GM23338 (cell line): ENCODE measurements around the gene CDK18. TPM values are rescaled to one million over a fixed set of nuclear protein-coding genes. Genes with fewer than 3 reads are reported as not detected.

Experiments used
- ATAC-seq: fragments of 200-7000 bp; cut with Tn5 transposase; 3 replicates; pipeline ENCODE4 v1.9.1; 2020
- DNase-seq: peaks from one replicate; pipeline ENCODE4 v3.0.0-alpha.2; 2015; ENCODE audit warnings: low spot score
- H2AFZ ChIP-seq: fragments of 200-600 bp; sonication (generic); 2 replicates; pipeline ENCODE4 v1.8.0; 2016; ENCODE audit warnings: antibody characterized with exemption, mild to moderate bottlenecking, moderate library complexity
- H3F3A ChIP-seq: fragments of 200-600 bp; sonication (generic); replicated peaks from 2 replicates; pipeline ENCODE4 v1.8.0; 2017; ENCODE audit warnings: antibody characterized with exemption, mixed run types, low read depth
- H3K27ac ChIP-seq: fragments of 200-600 bp; sonication (generic); 2 replicates; pipeline ENCODE4 v1.6.1; 2016; ENCODE audit warnings: low read depth
- H3K27me3 ChIP-seq: fragments of 200-600 bp; sonication (generic); 2 replicates; pipeline ENCODE4 v1.8.0; 2016; ENCODE audit warnings: mild to moderate bottlenecking, mixed run types, moderate library complexity; ENCODE audit not compliant: insufficient read depth
- H3K36me3 ChIP-seq: fragments of 200-600 bp; sonication (generic); 2 replicates; pipeline ENCODE4 v1.8.0; 2016; ENCODE audit warnings: mild to moderate bottlenecking; ENCODE audit not compliant: insufficient read depth
- H3K4me1 ChIP-seq: fragments of 200-600 bp; sonication (generic); 2 replicates; pipeline ENCODE4 v1.8.0; 2016; ENCODE audit warnings: mild to moderate bottlenecking, moderate library complexity; ENCODE audit not compliant: insufficient read depth
- H3K4me2 ChIP-seq: fragments of 200-600 bp; sonication (generic); 2 replicates; pipeline ENCODE4 v1.7.1; 2017; ENCODE audit warnings: mixed run types
- H3K4me3 ChIP-seq: fragments of 200-600 bp; sonication (generic); 2 replicates; pipeline ENCODE4 v1.6.1; 2016; ENCODE audit warnings: mixed run types
- H3K79me2 ChIP-seq: fragments of 200-600 bp; sonication (generic); replicated peaks from 2 replicates; pipeline ENCODE4 v1.8.0; 2017; ENCODE audit warnings: mild to moderate bottlenecking; ENCODE audit not compliant: insufficient read depth
- H3K9me2 ChIP-seq: fragments of 200-600 bp; sonication (generic); 2 replicates; pipeline ENCODE4 v1.8.0; 2017; ENCODE audit not compliant: insufficient read depth
- H4K20me1 ChIP-seq: fragments of 200-600 bp; sonication (generic); replicated peaks from 2 replicates; pipeline ENCODE4 v1.8.0; 2017; ENCODE audit warnings: mild to moderate bottlenecking; ENCODE audit not compliant: insufficient read depth
- H3K27ac Mint-ChIP-seq: 2 replicates; pipeline ENCODE4 v1.8.0; 2020; ENCODE audit warnings: inconsistent platforms, mild to moderate bottlenecking, moderate library complexity, mixed read lengths
- H3K27me3 Mint-ChIP-seq: 3 replicates; pipeline ENCODE4 v1.8.0; 2022; ENCODE audit warnings: low read depth, mild to moderate bottlenecking, moderate library complexity, mixed read lengths, inconsistent platforms; ENCODE audit not compliant: insufficient read depth, poor library complexity
- H3K36me3 Mint-ChIP-seq: 3 replicates; pipeline ENCODE4 v1.8.0; 2021; ENCODE audit warnings: low read depth, mild to moderate bottlenecking, inconsistent platforms, moderate library complexity, mixed read lengths
- H3K4me1 Mint-ChIP-seq: 3 replicates; pipeline ENCODE4 v1.8.0; 2020; ENCODE audit warnings: mild to moderate bottlenecking, inconsistent platforms, mixed read lengths
- H3K4me3 Mint-ChIP-seq: 3 replicates; pipeline ENCODE4 v1.8.0; 2021; ENCODE audit warnings: moderate library complexity, mild to moderate bottlenecking, inconsistent platforms, mixed read lengths
- H3K9me3 Mint-ChIP-seq: 3 replicates; pipeline ENCODE4 v1.8.0; 2020; ENCODE audit warnings: moderate library complexity, mild to moderate bottlenecking, inconsistent platforms, mixed read lengths
- CREB1 ChIP-seq: fragments of 250-450 bp; sonication (Bioruptor Pico); IDR thresholded peaks from 2 replicates; pipeline ENCODE4 v1.5.0; 2020; ENCODE audit warnings: low read depth, mild to moderate bottlenecking, moderate library complexity
- CTCF ChIP-seq, 2 experiments: fragments of 200-600 bp in 1 of 2; sonication (generic) in 1 of 2; conservative IDR thresholded peaks; 2 replicates each; pipeline versions ENCODE4 v1.5.1 to v1.6.1; 2016 to 2017; ENCODE audit warnings: antibody characterized with exemption in 2 of 2, low read depth in 2 of 2, mild to moderate bottlenecking in 2 of 2, moderate library complexity in 1 of 2
- ETS1 ChIP-seq: IDR thresholded peaks from 2 replicates; pipeline ENCODE4 v1.6.1; 2016; ENCODE audit warnings: antibody characterized with exemption
- EZH2 ChIP-seq: fragments of 200-600 bp; sonication (generic); IDR thresholded peaks from one replicate; pipeline ENCODE4 v1.8.0; 2017; ENCODE audit warnings: antibody characterized with exemption, mild to moderate bottlenecking, low read depth; ENCODE audit not compliant: unreplicated experiment
- EZH2phosphoT487 ChIP-seq: fragments of 200-600 bp; sonication (generic); IDR thresholded peaks from one replicate; pipeline ENCODE4 v1.8.1; 2018; ENCODE audit warnings: antibody characterized with exemption; ENCODE audit not compliant: unreplicated experiment
- JUNB ChIP-seq: IDR thresholded peaks from one replicate; pipeline ENCODE4 v1.6.1; 2016; ENCODE audit warnings: antibody characterized with exemption; ENCODE audit not compliant: unreplicated experiment
- NANOG ChIP-seq: IDR thresholded peaks from 2 replicates; pipeline ENCODE4 v1.6.1; 2016; ENCODE audit warnings: antibody characterized with exemption, borderline replicate concordance
- POLR2AphosphoS5 ChIP-seq: IDR thresholded peaks from 2 replicates; pipeline ENCODE4 v1.6.1; 2016; ENCODE audit warnings: antibody characterized with exemption, low read depth
- REST ChIP-seq: IDR thresholded peaks from one replicate; pipeline ENCODE4 v1.6.1; 2018; ENCODE audit warnings: antibody characterized with exemption; ENCODE audit not compliant: unreplicated experiment
- STAT1 ChIP-seq: IDR thresholded peaks from one replicate; pipeline ENCODE4 v1.6.1; 2016; ENCODE audit warnings: antibody characterized with exemption; ENCODE audit not compliant: unreplicated experiment
- ZNF114 ChIP-seq: fragments of 250-450 bp; sonication (Bioruptor Pico); IDR thresholded peaks from 2 replicates; pipeline ENCODE4 v1.5.0; 2020; ENCODE audit warnings: mild to moderate bottlenecking, moderate library complexity
- ZNF331 ChIP-seq: fragments of 250-450 bp; sonication (Bioruptor Pico); IDR thresholded peaks from 2 replicates; pipeline ENCODE4 v1.5.0; 2020; ENCODE audit warnings: low read depth, mild to moderate bottlenecking, moderate library complexity
- ZNF462 ChIP-seq: fragments of 250-450 bp; sonication (Bioruptor Pico); IDR thresholded peaks from 2 replicates; pipeline ENCODE4 v1.5.0; 2020; ENCODE audit warnings: mild to moderate bottlenecking, moderate library complexity
- polyA plus RNA-seq: library from polyadenylated mRNA; unstranded; fragments of >200 nt; fragmentation: Nextera tagmentation; extraction: Ambion mirVana; gene quantifications from 2 replicates; pipeline ENCODE4 v1.2.1, GENCODE V29; 2016
- total RNA-seq: library from RNA; depleted of rRNA; stranded (reverse); fragments of >200 nt; shearing (Covaris generic); gene quantifications from 2 replicates; pipeline ENCODE4 v1.2.3, GENCODE V29; 2014

Gene CDK18
- total and polyA plus RNA-seq, 2 experiments from 2014 or later, result 21.1 to 46.5 TPM

GRCh38 chr1:205491794-205492193 lies 12.7 kb upstream of the CDK18 start:
- H3K36me3 Mint-ChIP-seq, result no peaks in the 10 kb centered on the region
- TF ChIP-seq EZH2phosphoT487 (no peak), ZNF331 (no peak), POLR2AphosphoS5 (no peak), REST (no peak), EZH2 (no peak), CTCF (conservative IDR thresholded peaks at IDR 0.05; ENCODE audit: low read depth in 2 of 2) (no peak), STAT1 (no peak), ZNF114 (CRISPR knock-in tag) (no peak), ZNF462 (CRISPR knock-in tag) (no peak), ETS1 (no peak), CREB1 (CRISPR knock-in tag) (no peak), JUNB (no peak), NANOG (no peak)

More at GRCh38 chr1:205491794-205492193, 12.7 kb upstream of the CDK18 start:
- no peak overlapping the region; the same call in 1 of the 2 replicates for H2AFZ ChIP-seq
- peaks cover 41% of the 10 kb centered on the region for H3K4me1 Mint-ChIP-seq
- no peaks in the 10 kb centered on the region for H3F3A ChIP-seq
- peaks cover 22% of the 10 kb centered on the region; the same call in 1 of the 2 replicates for H3K4me1 ChIP-seq
- H3K36me3 ChIP-seq, result no peaks in the 10 kb centered on the region
- no peak overlapping the region for H3K4me3 Mint-ChIP-seq
- H3K79me2 ChIP-seq, result no peaks in the 10 kb centered on the region
- DNase-seq (no peak), ATAC-seq (peak; percentile 9)
- 0 out of 2 replicates have a peak overlapping the region, but pooled peaks have one; percentile 29 for H3K4me2 ChIP-seq
- no peaks in the 10 kb centered on the region for H3K9me3 Mint-ChIP-seq
- no peak overlapping the region for H3K27ac ChIP-seq
- H3K27ac Mint-ChIP-seq, result no peak overlapping the region
- H4K20me1 ChIP-seq, result no peaks in the 10 kb centered on the region
- H3K4me3 ChIP-seq, result no peak overlapping the region
- peaks cover 33% of the 10 kb centered on the region for H3K27me3 Mint-ChIP-seq
- H3K9me2 ChIP-seq, result no peaks in the 10 kb centered on the region
- H3K27me3 ChIP-seq, result no peaks in the 10 kb centered on the region
